ENCODE data around the gene HAVCR2. TPM values are rescaled to one million over a fixed set of nuclear protein-coding genes. Genes with fewer than 3 reads are reported as not detected.

The HAVCR2 gene
- total RNA-seq, 1 experiment from 2014 or later, result not detected

- H3K18ac ChIP-seq (ENCODE audit: insufficient read length, low read depth, low read length), result no peak overlapping the region
- no peaks in the 10 kb centered on the region for H3K36me3 Mint-ChIP-seq (ENCODE audit: insufficient read depth in 1 of 3, low read depth in 3 of 3)
- H3K27me3 ChIP-seq (ENCODE audit: insufficient read depth, low read length), result no peaks in the 10 kb centered on the region
- no peak overlapping the region for H2BK120ac ChIP-seq (ENCODE audit: low read depth, low read length, poor library complexity, severe bottlenecking)
- H4K8ac ChIP-seq (replicated peaks; ENCODE audit: insufficient read length, low read depth, low read length), result no peak overlapping the region
- H2BK12ac ChIP-seq (ENCODE audit: insufficient read length, low read depth, low read length), result no peak overlapping the region
- no peak overlapping the region for H4K5ac ChIP-seq (ENCODE audit: insufficient read length, low read depth, low read length)
- DNase-seq, result no peak
- no peak overlapping the region for H4K91ac ChIP-seq (ENCODE audit: insufficient read length, low read depth, low read length)
- no peak overlapping the region for H3K27ac ChIP-seq (ENCODE audit: insufficient read length, low read depth, low read length)
- no peaks in the 10 kb centered on the region for H3K9me3 Mint-ChIP-seq
- no peak overlapping the region for H3K9ac ChIP-seq (ENCODE audit: extremely low read depth, insufficient read length, low read length)
- H3K27me3 Mint-ChIP-seq (ENCODE audit: low read depth), result no peaks in the 10 kb centered on the region
- peaks cover 8% of the 10 kb centered on the region in 2 experiments; a peak in 3 of 4 replicates for H3K4me1 Mint-ChIP-seq
- H3K4me3 Mint-ChIP-seq, result no peak overlapping the region
- H2AK5ac ChIP-seq (ENCODE audit: insufficient read length, low read length), result no peak overlapping the region
- no CpG with 5 or more reads among the region's 1 CpG for WGBS (ENCODE audit: extremely low coverage, insufficient read length, low lambda C conversion rate)
- no peak overlapping the region for H3K23ac ChIP-seq (ENCODE audit: insufficient read length, low read depth, low read length)
- H3K27ac Mint-ChIP-seq, result no peak overlapping the region
- H2BK5ac ChIP-seq (ENCODE audit: insufficient read length, low read length), result no peak overlapping the region
- no peaks in the 10 kb centered on the region for H3K9me3 ChIP-seq (ENCODE audit: control insufficient read depth, low read depth, low read length)
- no peaks in the 10 kb centered on the region for H3K23me2 ChIP-seq (ENCODE audit: insufficient read length, low read depth, low read length, poor library complexity, severe bottlenecking)
- no peaks in the 10 kb centered on the region for H3K4me1 ChIP-seq (ENCODE audit: insufficient read depth, low read length)
- H3K56ac ChIP-seq (ENCODE audit: insufficient read length, low read depth, low read length), result no peak overlapping the region
- TF ChIP-seq, protein P1, sequence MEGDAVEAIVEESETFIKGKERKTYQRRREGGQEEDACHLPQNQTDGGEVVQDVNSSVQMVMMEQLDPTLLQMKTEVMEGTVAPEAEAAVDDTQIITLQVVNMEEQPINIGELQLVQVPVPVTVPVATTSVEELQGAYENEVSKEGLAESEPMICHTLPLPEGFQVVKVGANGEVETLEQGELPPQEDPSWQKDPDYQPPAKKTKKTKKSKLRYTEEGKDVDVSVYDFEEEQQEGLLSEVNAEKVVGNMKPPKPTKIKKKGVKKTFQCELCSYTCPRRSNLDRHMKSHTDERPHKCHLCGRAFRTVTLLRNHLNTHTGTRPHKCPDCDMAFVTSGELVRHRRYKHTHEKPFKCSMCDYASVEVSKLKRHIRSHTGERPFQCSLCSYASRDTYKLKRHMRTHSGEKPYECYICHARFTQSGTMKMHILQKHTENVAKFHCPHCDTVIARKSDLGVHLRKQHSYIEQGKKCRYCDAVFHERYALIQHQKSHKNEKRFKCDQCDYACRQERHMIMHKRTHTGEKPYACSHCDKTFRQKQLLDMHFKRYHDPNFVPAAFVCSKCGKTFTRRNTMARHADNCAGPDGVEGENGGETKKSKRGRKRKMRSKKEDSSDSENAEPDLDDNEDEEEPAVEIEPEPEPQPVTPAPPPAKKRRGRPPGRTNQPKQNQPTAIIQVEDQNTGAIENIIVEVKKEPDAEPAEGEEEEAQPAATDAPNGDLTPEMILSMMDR (conservative IDR thresholded peaks at IDR 0.05), result no peak
- H2BK20ac ChIP-seq (ENCODE audit: low read depth, low read length, poor library complexity, severe bottlenecking), result no peak overlapping the region
- no peak overlapping the region for H3K4me2 ChIP-seq (ENCODE audit: insufficient read depth, insufficient read length, low read length)
- no peaks in the 10 kb centered on the region for H3K79me2 ChIP-seq (ENCODE audit: insufficient read depth, low read length)
- no peak overlapping the region for H2AFZ ChIP-seq (ENCODE audit: low read length)
- H3T11ph ChIP-seq (ENCODE audit: low read length), result no peak overlapping the region
- H4K20me1 ChIP-seq (ENCODE audit: control insufficient read depth, insufficient read depth, insufficient read length), result no peaks in the 10 kb centered on the region
- H2BK15ac ChIP-seq (ENCODE audit: low read depth, low read length), result no peak overlapping the region
- no peak overlapping the region for H3K14ac ChIP-seq (ENCODE audit: insufficient read depth, low read length)
- H3K79me1 ChIP-seq (ENCODE audit: insufficient read depth, low read depth, low read length, poor library complexity, severe bottlenecking), result no peaks in the 10 kb centered on the region
- no peak overlapping the region for H3K4ac ChIP-seq (ENCODE audit: low read depth, low read length)
Observed at GRCh38 chr5:157115502-157115901, 6.7 kb upstream of the HAVCR2 start.
